ENCODE data around the gene UNC13A. TPM values are rescaled to one million over a fixed set of nuclear protein-coding genes. Genes with fewer than 3 reads are reported as not detected.
A peak's percentile ranks its signal among the peaks of the same experiment; 100 is the strongest.

Gene UNC13A
- total and polyA plus RNA-seq, 2 donors (not counting 1 experiment from before 2014, with no cell fraction given) = under 0.01 to 0.28 TPM

DNA sequence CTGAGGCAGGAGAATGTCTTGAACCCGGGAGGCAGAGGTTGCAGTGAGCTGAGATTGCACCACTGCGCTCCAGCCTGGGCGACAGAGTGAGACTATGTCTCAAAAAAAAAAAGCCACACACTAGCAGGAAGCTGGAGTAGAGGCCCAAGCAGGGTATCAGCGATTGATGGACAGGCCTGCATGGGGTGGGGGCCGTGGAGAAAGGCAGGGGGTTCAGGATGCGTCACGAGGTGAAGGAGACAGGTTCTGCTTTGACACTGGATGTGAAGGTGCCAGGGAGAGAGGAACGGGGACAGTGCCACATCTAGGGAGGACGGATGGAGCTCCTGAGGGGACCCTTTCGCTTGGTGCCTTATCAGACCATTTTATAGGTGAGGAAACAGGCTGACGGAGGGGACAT is 125.6 kb downstream of the UNC13A start:
- Histone ChIP-seq H2AFZ (ENCODE audit: low read length) (no peak overlapping the region), H3K27ac (ENCODE audit: insufficient read depth, low read length) (no peak overlapping the region), H3K4me1 (ENCODE audit: control insufficient read depth, extremely low read depth, insufficient read depth, low read length) (no peaks in the 10 kb centered on the region), H4K20me1 (ENCODE audit: control insufficient read depth, extremely low read depth, insufficient read depth, low read length) (no peaks in the 10 kb centered on the region), H3K27me3 (ENCODE audit: control insufficient read depth, insufficient read depth, low read length) (no peaks in the 10 kb centered on the region), H3K4me2 (ENCODE audit: extremely low read depth, insufficient read depth, low read length) (no peak overlapping the region), H3K9ac (ENCODE audit: insufficient read depth, low read length) (no peak overlapping the region), H3K79me2 (ENCODE audit: control insufficient read depth, insufficient read depth, low read length) (peaks cover 5% of the 10 kb centered on the region), H3K9me3 (ENCODE audit: control insufficient read depth, insufficient read depth, low read depth, low read length) (no peaks in the 10 kb centered on the region), H3K36me3 (ENCODE audit: control insufficient read depth, insufficient read depth, low read length) (peaks cover 15% of the 10 kb centered on the region), H3K4me3 (replicated peaks in 1 of 4; ENCODE audit: control extremely low read depth in 1 of 4, insufficient read depth in 1 of 4, low read depth in 3 of 4, low read length in 4 of 4) (no peak overlapping the region)
- TF ChIP-seq, protein P1, sequence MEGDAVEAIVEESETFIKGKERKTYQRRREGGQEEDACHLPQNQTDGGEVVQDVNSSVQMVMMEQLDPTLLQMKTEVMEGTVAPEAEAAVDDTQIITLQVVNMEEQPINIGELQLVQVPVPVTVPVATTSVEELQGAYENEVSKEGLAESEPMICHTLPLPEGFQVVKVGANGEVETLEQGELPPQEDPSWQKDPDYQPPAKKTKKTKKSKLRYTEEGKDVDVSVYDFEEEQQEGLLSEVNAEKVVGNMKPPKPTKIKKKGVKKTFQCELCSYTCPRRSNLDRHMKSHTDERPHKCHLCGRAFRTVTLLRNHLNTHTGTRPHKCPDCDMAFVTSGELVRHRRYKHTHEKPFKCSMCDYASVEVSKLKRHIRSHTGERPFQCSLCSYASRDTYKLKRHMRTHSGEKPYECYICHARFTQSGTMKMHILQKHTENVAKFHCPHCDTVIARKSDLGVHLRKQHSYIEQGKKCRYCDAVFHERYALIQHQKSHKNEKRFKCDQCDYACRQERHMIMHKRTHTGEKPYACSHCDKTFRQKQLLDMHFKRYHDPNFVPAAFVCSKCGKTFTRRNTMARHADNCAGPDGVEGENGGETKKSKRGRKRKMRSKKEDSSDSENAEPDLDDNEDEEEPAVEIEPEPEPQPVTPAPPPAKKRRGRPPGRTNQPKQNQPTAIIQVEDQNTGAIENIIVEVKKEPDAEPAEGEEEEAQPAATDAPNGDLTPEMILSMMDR (conservative IDR thresholded peaks at IDR 0.05 in 1 of 2, IDR thresholded peaks at IDR 0.05 in 1 of 2; ENCODE audit: low read depth in 1 of 2, low read length in 2 of 2) = no peak
- no peak for TF ChIP-seq EZH2 (IDR thresholded peaks at IDR 0.05; ENCODE audit: low read length, missing control alignments)
- no peak for DNase-seq (ENCODE audit: low read depth in 2 of 2)

DNA sequence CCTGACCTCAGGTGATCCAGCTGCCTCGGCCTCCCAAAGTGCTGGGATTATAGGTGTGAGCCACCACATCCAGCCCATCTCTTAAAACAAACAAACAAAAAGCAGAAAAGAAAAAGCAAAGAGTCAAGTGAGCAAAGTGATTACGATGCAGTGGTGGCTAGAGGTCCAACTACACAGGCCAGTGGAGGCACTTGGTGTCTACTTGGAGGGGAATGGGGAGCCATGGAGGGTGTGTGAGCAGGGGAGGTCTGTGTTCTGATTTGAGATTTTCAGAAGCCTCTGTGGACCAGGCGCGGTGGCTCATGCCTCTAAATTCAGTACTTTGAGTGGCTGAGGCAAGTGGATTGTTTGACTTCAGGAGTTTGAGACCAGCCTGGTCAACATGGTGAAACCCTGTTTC is 126.1 kb downstream of the UNC13A start:
- H2AFZ ChIP-seq (ENCODE audit: low read length) = no peak overlapping the region
- peaks cover 9% of the 10 kb centered on the region for H3K79me2 ChIP-seq (ENCODE audit: control insufficient read depth, insufficient read depth, low read length)
- H4K20me1 ChIP-seq (ENCODE audit: control insufficient read depth, extremely low read depth, insufficient read depth, low read length) = no peaks in the 10 kb centered on the region
- H3K9ac ChIP-seq (ENCODE audit: insufficient read depth, low read length) = no peak overlapping the region
- H3K9me3 ChIP-seq (ENCODE audit: control insufficient read depth, insufficient read depth, low read depth, low read length) = no peaks in the 10 kb centered on the region
- H3K27me3 ChIP-seq (ENCODE audit: control insufficient read depth, insufficient read depth, low read length) = no peaks in the 10 kb centered on the region
- H3K27ac ChIP-seq (ENCODE audit: insufficient read depth, low read length) = no peak overlapping the region
- H3K4me1 ChIP-seq (ENCODE audit: control insufficient read depth, extremely low read depth, insufficient read depth, low read length) = no peaks in the 10 kb centered on the region
- peaks cover 11% of the 10 kb centered on the region for H3K36me3 ChIP-seq (ENCODE audit: control insufficient read depth, insufficient read depth, low read length)
- H3K4me2 ChIP-seq (ENCODE audit: extremely low read depth, insufficient read depth, low read length) = no peak overlapping the region
- TF ChIP-seq EZH2 (IDR thresholded peaks at IDR 0.05; ENCODE audit: low read length, missing control alignments) = no peak
- TF ChIP-seq, protein P1 (conservative IDR thresholded peaks at IDR 0.05 in 1 of 2, IDR thresholded peaks at IDR 0.05 in 1 of 2; ENCODE audit: low read depth in 1 of 2, low read length in 2 of 2) = no peak
- no peak for DNase-seq (ENCODE audit: low read depth in 2 of 2)
- H3K4me3 ChIP-seq (replicated peaks in 1 of 4; ENCODE audit: control extremely low read depth in 1 of 4, insufficient read depth in 1 of 4, low read depth in 3 of 4, low read length in 4 of 4) = no peak overlapping the region

DNA sequence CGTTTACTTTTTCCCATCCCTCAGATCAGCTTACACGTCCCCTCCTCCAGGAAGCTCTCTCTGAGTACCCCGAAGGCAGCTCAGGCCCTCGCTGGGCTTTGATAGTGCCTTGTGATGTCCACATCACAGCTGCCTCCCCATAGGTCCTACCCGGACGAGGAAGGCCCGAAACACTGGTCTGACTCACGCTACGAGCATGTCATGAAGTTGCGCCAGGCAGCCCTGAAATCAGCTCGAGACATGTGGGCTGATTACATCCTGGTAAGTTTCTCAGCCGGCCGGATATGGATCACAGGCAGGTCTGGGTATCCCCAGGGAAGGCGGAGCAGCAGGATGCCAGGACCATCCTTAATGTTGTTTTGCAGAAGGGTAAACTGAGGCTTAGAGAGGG is 128.0 kb downstream of the UNC13A start:
- no peak overlapping the region for H3K9ac ChIP-seq (ENCODE audit: insufficient read depth, low read length)
- TF ChIP-seq, protein P1 (conservative IDR thresholded peaks at IDR 0.05 in 1 of 2, IDR thresholded peaks at IDR 0.05 in 1 of 2; ENCODE audit: low read depth in 1 of 2, low read length in 2 of 2) = no peak
- no peak for TF ChIP-seq EZH2 (IDR thresholded peaks at IDR 0.05; ENCODE audit: low read length, missing control alignments)
- H3K36me3 ChIP-seq (ENCODE audit: control insufficient read depth, insufficient read depth, low read length) = peaks cover 11% of the 10 kb centered on the region
- no peak overlapping the region for H3K4me3 ChIP-seq (replicated peaks in 1 of 4; ENCODE audit: control extremely low read depth in 1 of 4, insufficient read depth in 1 of 4, low read depth in 3 of 4, low read length in 4 of 4)
- H3K27me3 ChIP-seq (ENCODE audit: control insufficient read depth, insufficient read depth, low read length) = no peaks in the 10 kb centered on the region
- peaks cover under 1% of the 10 kb centered on the region for H3K4me1 ChIP-seq (ENCODE audit: control insufficient read depth, extremely low read depth, insufficient read depth, low read length)
- DNase-seq (ENCODE audit: low read depth in 2 of 2) = peak; percentile 92 to 93
- H3K79me2 ChIP-seq (ENCODE audit: control insufficient read depth, insufficient read depth, low read length) = peaks cover 23% of the 10 kb centered on the region
- peak overlapping the region; percentile 25 for H3K27ac ChIP-seq (ENCODE audit: insufficient read depth, low read length)
- H2AFZ ChIP-seq (ENCODE audit: low read length) = no peak overlapping the region
- no peaks in the 10 kb centered on the region for H3K9me3 ChIP-seq (ENCODE audit: control insufficient read depth, insufficient read depth, low read depth, low read length)
- H3K4me2 ChIP-seq (ENCODE audit: extremely low read depth, insufficient read depth, low read length) = no peak overlapping the region
- H4K20me1 ChIP-seq (ENCODE audit: control insufficient read depth, extremely low read depth, insufficient read depth, low read length) = no peaks in the 10 kb centered on the region

Data from fibroblast of lung (primary cell).